HepG2 (cell line): ENCODE measurements around the gene GLI3. TPM values are rescaled to one million over a fixed set of nuclear protein-coding genes. Genes with fewer than 3 reads are reported as not detected.

Experiments
- ATAC-seq: fragments of 200-7000 bp; cut with Tn5 transposase; 3 replicates; pipeline ENCODE4 v1.9.1; 2020; ENCODE audit warnings: mild to moderate bottlenecking, moderate library complexity
- BruUV-seq: library from RNA; stranded (reverse); fragments of 400-500 nt; replicated peaks from 2 replicates; lab custom pipeline; 2021; lab: Mats Ljungman, UMichigan
- CTCF ChIA-PET: fragments of 300-600 bp; formaldehyde crosslinking; extraction: SDS; loops from one replicate; lab custom pipeline; 2021; ENCODE audit warnings: low total read pairs, inconsistent platforms, low intra/inter-chr PET ratio; lab: Yijun Ruan, JAX
- POLR2A ChIA-PET: fragments of 350-600 bp; sonication (Branson Sonifier 250); formaldehyde crosslinking; loops from one replicate; lab custom pipeline; 2020; ENCODE audit warnings: antibody characterized with exemption, inconsistent platforms; lab: Yijun Ruan, JAX
- DNase-seq: peaks from one replicate; pipeline ENCODE4 v3.0.0-alpha.2; 2015; ENCODE audit warnings: low spot score
- FAIRE-seq: peaks from 3 replicates; lab custom pipeline; 2011; peaks lifted over from hg19 to GRCh38; lab: Jason Lieb, UNC
- H2AFZ ChIP-seq: one replicate; pipeline ENCODE4 v1.6.1; 2011; ENCODE audit warnings: low read length, inconsistent platforms
- H3K27ac ChIP-seq: fragments of 300-600 bp; 3 replicates; pipeline ENCODE4 v1.8.0; 2011; ENCODE audit warnings: mixed run types, mild to moderate bottlenecking, mixed read lengths, low read length, inconsistent platforms; ENCODE audit not compliant: insufficient read depth; ENCODE audit errors: extremely low read length
- H3K27me3 ChIP-seq, 2 experiments: fragments of 200-600 bp in 1 of 2; 2 replicates in 1 of 2; 3 replicates in 1 of 2; pipeline versions ENCODE4 v1.6.0 to v1.8.0; 2011; ENCODE audit warnings: low read length in 2 of 2, mild to moderate bottlenecking in 2 of 2, moderate library complexity in 2 of 2, inconsistent platforms in 1 of 2; ENCODE audit not compliant: insufficient read depth in 2 of 2, control insufficient read depth in 1 of 2
- H3K36me3 ChIP-seq, 2 experiments: fragments of 200-600 bp in 1 of 2; replicated peaks in 1 of 2; 2 replicates in 1 of 2; 3 replicates in 1 of 2; pipeline versions ENCODE4 v1.5.1 to v1.8.0; 2011; ENCODE audit warnings: low read length in 2 of 2, inconsistent platforms in 1 of 2; ENCODE audit not compliant: insufficient read depth in 2 of 2, control insufficient read depth in 1 of 2
- H3K4me1 ChIP-seq: 2 replicates; pipeline ENCODE4 v1.5.1; 2012; ENCODE audit warnings: low read length, inconsistent platforms; ENCODE audit not compliant: insufficient read depth
- H3K4me2 ChIP-seq: 2 replicates; pipeline ENCODE4 v1.6.0; 2011; ENCODE audit warnings: low read depth, low read length, inconsistent platforms
- H3K4me3 ChIP-seq, 3 experiments: fragments of 200-600 bp in 1 of 3; sonication (generic), shearing (Covaris generic) in 1 of 3; replicated peaks in 1 of 3; 2 replicates each; pipeline ENCODE4 v1.5.1; 2011 to 2016; ENCODE audit warnings: low read length in 3 of 3, inconsistent platforms in 2 of 3, low read depth in 2 of 3, mild to moderate bottlenecking in 2 of 3, control low read depth in 1 of 3, mixed read lengths in 1 of 3; ENCODE audit not compliant: insufficient read depth in 1 of 3
- H3K79me2 ChIP-seq: one replicate; pipeline ENCODE4 v1.6.1; 2011; ENCODE audit warnings: low read length, inconsistent platforms; ENCODE audit not compliant: insufficient read depth
- H3K9ac ChIP-seq: 2 replicates; pipeline ENCODE4 v1.6.0; 2011; ENCODE audit warnings: mild to moderate bottlenecking, low read depth, low read length, inconsistent platforms; ENCODE audit not compliant: insufficient read depth
- H3K9me3 ChIP-seq: 2 replicates; pipeline ENCODE4 v1.5.1; 2012; ENCODE audit warnings: mild to moderate bottlenecking, low read length
- H4K20me1 ChIP-seq: 2 replicates; pipeline ENCODE4 v1.6.0; 2011; ENCODE audit warnings: inconsistent platforms, mild to moderate bottlenecking, low read length, moderate library complexity; ENCODE audit not compliant: insufficient read depth
- FOXM1 ChIP-seq: sonication (generic); formaldehyde crosslinking; IDR thresholded peaks from 2 replicates; pipeline ENCODE4 v1.5.0; 2020; ENCODE audit warnings: missing genetic modification reagents
- HNF4A ChIP-seq: sonication (generic); formaldehyde crosslinking; IDR thresholded peaks from 2 replicates; pipeline ENCODE4 v1.4.0; 2020; ENCODE audit warnings: missing genetic modification reagents
- MED13 ChIP-seq: sonication (generic); formaldehyde crosslinking; IDR thresholded peaks from 2 replicates; pipeline ENCODE4 v1.5.0; 2020; ENCODE audit warnings: missing genetic modification reagents
- NFYC ChIP-seq: IDR thresholded peaks from 2 replicates; pipeline ENCODE4 v1.6.1; 2016; ENCODE audit warnings: missing genetic modification reagents, missing compliant biosample characterization
- SIN3B ChIP-seq: fragments of 150-350 bp; IDR thresholded peaks from 2 replicates; pipeline ENCODE4 v1.6.1; 2014; ENCODE audit warnings: low read length
- ZNF354B ChIP-seq: sonication (generic); formaldehyde crosslinking; IDR thresholded peaks from 2 replicates; pipeline ENCODE4 v1.8.0; 2022; ENCODE audit warnings: mild to moderate bottlenecking, missing genetic modification reagents
- in situ Hi-C: cut with HindIII; loops from 2 replicates; pipeline ENCODE4 v1.10.0; 2017; ENCODE audit warnings: low pct_unique_long_range_greater_than_20kb; ENCODE audit not compliant: extremely low pct_ligation_motif_present
- intact Hi-C: fragments of 100-400 bp; cut with micrococcal nuclease; formaldehyde crosslinking; loops from one replicate; pipeline ENCODE4 v1.10.0; 2022; ENCODE audit not compliant: unreplicated experiment
- polyA plus RNA-seq, 8 experiments: library from polyadenylated mRNA; depleted of rRNA in 3 of 8; stranded (reverse) in 7 of 8; unstranded in 1 of 8; fragments of >200 nt; fragmentation: Illumina TruSeq in 4 of 8; extraction: Trizol in 4 of 8; gene quantifications; 2 replicates each; pipeline versions ENCODE4 v1.2.1 to v1.2.3, GENCODE V29; 2011 to 2016; ENCODE audit warnings: low read depth in 4 of 8, missing spikeins in 1 of 8, mixed read lengths in 1 of 8; ENCODE audit not compliant: insufficient read depth in 1 of 8
- total RNA-seq, 5 experiments: library from RNA; depleted of rRNA; stranded (reverse); fragments of >200 nt; fragmentation: Illumina TruSeq; extraction: Trizol; gene quantifications; 2 replicates each; pipeline ENCODE4 v1.2.3, GENCODE V29; 2016; ENCODE audit warnings: low read depth in 1 of 5
- TF ChIP-seq, protein P1 (sequence below): IDR thresholded peaks from 2 replicates; pipeline ENCODE4 v1.6.1; 2016; ENCODE audit warnings: low read depth, borderline replicate concordance
- TF ChIP-seq, protein P2 (sequence below): sonication (generic); formaldehyde crosslinking; conservative IDR thresholded peaks from 2 replicates; pipeline ENCODE4 v1.4.0; 2020; ENCODE audit warnings: missing genetic modification reagents

Gene GLI3
- total and polyA plus RNA-seq, 2 of the 13 experiments (the other 11 are each of a cell fraction or from before 2014, with no cell fraction given) = not detected

DNA sequence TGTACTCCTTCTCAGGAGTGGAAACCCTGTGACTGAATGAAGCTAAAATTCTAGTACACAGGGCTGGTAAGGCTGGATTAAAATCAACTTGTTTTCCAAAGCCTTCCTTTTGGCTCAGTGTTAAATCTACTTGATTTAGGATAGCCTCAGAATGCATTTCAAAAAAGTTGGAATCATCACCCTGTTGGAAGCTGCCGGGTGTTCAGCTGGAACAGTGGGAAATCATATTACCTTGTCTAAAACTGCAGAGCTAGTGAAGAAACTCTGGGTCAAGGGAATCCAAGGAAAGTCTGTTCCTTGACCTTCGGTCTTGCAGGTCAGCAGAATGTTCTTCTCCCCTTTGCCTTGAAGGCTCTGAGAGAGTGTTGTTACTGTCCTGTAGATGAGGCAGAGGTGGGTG lies 282.0 kb downstream of the GLI3 start (continued):
- TF ChIP-seq, protein P1, sequence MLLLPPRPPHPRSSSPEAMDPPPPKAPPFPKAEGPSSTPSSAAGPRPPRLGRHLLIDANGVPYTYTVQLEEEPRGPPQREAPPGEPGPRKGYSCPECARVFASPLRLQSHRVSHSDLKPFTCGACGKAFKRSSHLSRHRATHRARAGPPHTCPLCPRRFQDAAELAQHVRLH = no peak
- TF ChIP-seq MED13 (no peak), NFYC (CRISPR knock-in tag) (no peak), FOXM1 (CRISPR knock-in tag) (no peak), SIN3B (no peak)
- TF ChIP-seq, protein P2, sequence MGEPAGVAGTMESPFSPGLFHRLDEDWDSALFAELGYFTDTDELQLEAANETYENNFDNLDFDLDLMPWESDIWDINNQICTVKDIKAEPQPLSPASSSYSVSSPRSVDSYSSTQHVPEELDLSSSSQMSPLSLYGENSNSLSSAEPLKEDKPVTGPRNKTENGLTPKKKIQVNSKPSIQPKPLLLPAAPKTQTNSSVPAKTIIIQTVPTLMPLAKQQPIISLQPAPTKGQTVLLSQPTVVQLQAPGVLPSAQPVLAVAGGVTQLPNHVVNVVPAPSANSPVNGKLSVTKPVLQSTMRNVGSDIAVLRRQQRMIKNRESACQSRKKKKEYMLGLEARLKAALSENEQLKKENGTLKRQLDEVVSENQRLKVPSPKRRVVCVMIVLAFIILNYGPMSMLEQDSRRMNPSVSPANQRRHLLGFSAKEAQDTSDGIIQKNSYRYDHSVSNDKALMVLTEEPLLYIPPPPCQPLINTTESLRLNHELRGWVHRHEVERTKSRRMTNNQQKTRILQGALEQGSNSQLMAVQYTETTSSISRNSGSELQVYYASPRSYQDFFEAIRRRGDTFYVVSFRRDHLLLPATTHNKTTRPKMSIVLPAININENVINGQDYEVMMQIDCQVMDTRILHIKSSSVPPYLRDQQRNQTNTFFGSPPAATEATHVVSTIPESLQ (CRISPR knock-in tag) = no peak
- TF ChIP-seq, all 625 proteins: peak for 0

DNA sequence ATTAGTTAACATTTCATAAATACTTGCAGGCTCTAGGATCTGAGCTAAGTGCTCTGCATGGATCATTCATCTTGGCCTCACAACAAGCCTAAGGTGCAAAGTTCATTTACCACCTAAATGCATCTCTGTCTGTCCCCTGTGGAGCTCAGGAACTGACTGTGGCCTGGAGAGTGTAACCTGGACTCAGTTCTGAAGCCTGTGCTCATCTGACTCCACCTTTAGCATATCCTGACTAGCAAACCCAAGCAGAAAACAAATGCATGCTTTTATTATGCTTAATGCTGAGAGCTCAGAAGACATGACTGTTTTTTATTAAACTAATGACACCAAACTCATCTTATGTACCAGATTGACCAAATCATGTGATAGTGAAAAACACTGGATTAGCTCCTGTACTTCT lies 288.5 kb downstream of the GLI3 start:
- no peak for TF ChIP-seq ZNF354B (CRISPR knock-in tag)
- TF ChIP-seq HNF4A = peak; percentile 30; the same call in 1 of the 2 replicates
- Histone ChIP-seq H3K27ac (no peak overlapping the region), H3K9ac (no peak overlapping the region), H4K20me1 (no peaks in the 10 kb centered on the region), H2AFZ (no peak overlapping the region), H3K36me3 (no peaks in the 10 kb centered on the region), H3K4me3 (no peak overlapping the region), H3K4me2 (no peak overlapping the region), H3K79me2 (no peaks in the 10 kb centered on the region), H3K4me1 (peaks cover 13% of the 10 kb centered on the region), H3K9me3 (no peaks in the 10 kb centered on the region), H3K27me3 (no peaks in the 10 kb centered on the region)
- in situ Hi-C loops (loop anchor here (10.0 kb wide), 1 partner anchor 746 kb away; no protein-coding TSS in a partner anchor), intact Hi-C loops (no loop called here)
- POLR2A ChIA-PET = no interaction called here
- no TSS peak for BruUV-seq
- FAIRE-seq (no peak), ATAC-seq (peak; percentile 35; the same call in 2 of the 3 replicates), DNase-seq (peak; percentile 4)
- CTCF ChIA-PET = no interaction called here
